Caco-2 (cell line): ENCODE results near the gene GJA5. TPM values are rescaled to one million over a fixed set of nuclear protein-coding genes. Genes with fewer than 3 reads are reported as not detected.

Experiments
- BruUV-seq: library from RNA; stranded (reverse); fragments of 400-500 nt; replicated peaks from 2 replicates; lab custom pipeline; 2021; lab: Mats Ljungman, UMichigan
- CTCF ChIA-PET: fragments of 300-600 bp; sonication (Branson Sonifier 250); formaldehyde crosslinking; loops from one replicate; lab custom pipeline; 2022; ENCODE audit warnings: antibody characterized with exemption; lab: Charles Lee
- POLR2A ChIA-PET: fragments of 300-600 bp; sonication (Branson Sonifier 250); formaldehyde crosslinking; loops from one replicate; lab custom pipeline; 2022; ENCODE audit warnings: antibody characterized with exemption; lab: Charles Lee
- DNase-seq, 2 experiments: peaks; one replicate each; pipeline versions ENCODE4 v3.0.0 to v3.0.0-alpha.2; 2020 to 2022
- H3K27me3 ChIP-seq: replicated peaks from 2 replicates; pipeline ENCODE4 v1.6.0; 2011; ENCODE audit warnings: low read length; ENCODE audit not compliant: control insufficient read depth, insufficient read depth
- H3K36me3 ChIP-seq: 2 replicates; pipeline ENCODE4 v1.5.1; 2011; ENCODE audit warnings: low read length; ENCODE audit not compliant: control insufficient read depth, insufficient read depth
- H3K4me1 ChIP-seq: fragments of 250-450 bp; sonication (Bioruptor Pico); 2 replicates; pipeline ENCODE4 v1.5.1; 2020; ENCODE audit warnings: mild to moderate bottlenecking
- H3K4me3 ChIP-seq: 2 replicates; pipeline ENCODE4 v1.5.1; 2011; ENCODE audit warnings: low read depth, mild to moderate bottlenecking, control low read depth, low read length
- H3K9me3 ChIP-seq: fragments of 250-450 bp; sonication (Bioruptor Pico); 2 replicates; pipeline ENCODE4 v1.5.1; 2020; ENCODE audit warnings: mild to moderate bottlenecking, moderate library complexity
- H3K27ac Mint-ChIP-seq: one replicate; pipeline ENCODE4 v1.8.0; 2022; ENCODE audit warnings: mixed read lengths; ENCODE audit not compliant: unreplicated experiment
- H3K27me3 Mint-ChIP-seq: one replicate; pipeline ENCODE4 v1.8.0; 2022; ENCODE audit warnings: mixed read lengths; ENCODE audit not compliant: insufficient read depth, unreplicated experiment
- H3K36me3 Mint-ChIP-seq: one replicate; pipeline ENCODE4 v1.8.0; 2022; ENCODE audit warnings: mild to moderate bottlenecking, mixed read lengths; ENCODE audit not compliant: insufficient read depth, unreplicated experiment
- H3K4me1 Mint-ChIP-seq: one replicate; pipeline ENCODE4 v1.8.0; 2022; ENCODE audit warnings: low read depth, mixed read lengths; ENCODE audit not compliant: unreplicated experiment
- H3K4me3 Mint-ChIP-seq: one replicate; pipeline ENCODE4 v1.8.0; 2022; ENCODE audit warnings: mild to moderate bottlenecking, moderate library complexity, mixed read lengths; ENCODE audit not compliant: unreplicated experiment
- H3K9me3 Mint-ChIP-seq: one replicate; pipeline ENCODE4 v1.8.0; 2022; ENCODE audit warnings: mixed read lengths; ENCODE audit not compliant: unreplicated experiment
- CTCF ChIP-seq, 2 experiments: fragments of 200-600 bp in 1 of 2; IDR thresholded peaks; 1 replicate in 1 of 2; 2 replicates in 1 of 2; pipeline versions ENCODE4 v1.5.1 to v1.8.0; 2011 to 2022; ENCODE audit warnings: antibody characterized with exemption in 1 of 2, control low read depth in 1 of 2, inconsistent platforms in 1 of 2, low read depth in 1 of 2, low read length in 1 of 2, mild to moderate bottlenecking in 1 of 2, moderate library complexity in 1 of 2; ENCODE audit not compliant: insufficient read depth in 1 of 2, severe bottlenecking in 1 of 2, unreplicated experiment in 1 of 2
- intact Hi-C: fragments of 100-400 bp; cut with micrococcal nuclease; formaldehyde crosslinking; loops from one replicate; pipeline ENCODE4 v1.10.0; 2022; ENCODE audit not compliant: unreplicated experiment
- total RNA-seq: library from RNA; stranded (reverse); gene quantifications from 2 replicates; pipeline ENCODE4 v1.2.3, GENCODE V29; 2022

GJA5 gene
- total RNA-seq, 1 experiment from 2014 or later, result 0.75 TPM

- no peak for DNase-seq
Measured at GRCh38 chr1:147798731-147799130, 38.3 kb upstream of the GJA5 start.

GRCh38 chr1:147794570-147794969 lies 34.2 kb upstream of the GJA5 start:
- no peaks in the 10 kb centered on the region for H3K4me1 ChIP-seq
- no peak overlapping the region for H3K4me3 ChIP-seq
- Mint-ChIP-seq H3K4me1 (no peaks in the 10 kb centered on the region), H3K27me3 (no peaks in the 10 kb centered on the region), H3K27ac (no peak overlapping the region), H3K4me3 (no peak overlapping the region), H3K9me3 (no peaks in the 10 kb centered on the region), H3K36me3 (no peaks in the 10 kb centered on the region)
- no peaks in the 10 kb centered on the region for H3K27me3 ChIP-seq
- no TSS peak for BruUV-seq
- ChIA-PET CTCF (interaction anchor here (1.1 kb wide), 1 partner anchor 96 kb away, joined by 3 read pairs; no protein-coding TSS in a partner anchor), POLR2A (no interaction called here)
- no peaks in the 10 kb centered on the region for H3K36me3 ChIP-seq
- no peak for TF ChIP-seq CTCF (IDR thresholded peaks at IDR 0.05; ENCODE audit: insufficient read depth in 1 of 2, low read depth in 1 of 2, low read length in 1 of 2, severe bottlenecking in 1 of 2, unreplicated experiment in 1 of 2)
- intact Hi-C loops, result no loop called here
- no peak for DNase-seq
- no peaks in the 10 kb centered on the region for H3K9me3 ChIP-seq

More at GRCh38 chr1:147798731-147799130, 38.3 kb upstream of the GJA5 start:
- no peak overlapping the region for H3K27ac Mint-ChIP-seq
- H3K9me3 Mint-ChIP-seq, result no peaks in the 10 kb centered on the region
- H3K36me3 Mint-ChIP-seq, result no peaks in the 10 kb centered on the region
- H3K4me3 ChIP-seq, result no peak overlapping the region
- H3K27me3 Mint-ChIP-seq, result no peaks in the 10 kb centered on the region
- H3K4me1 ChIP-seq, result no peaks in the 10 kb centered on the region
- H3K27me3 ChIP-seq, result no peaks in the 10 kb centered on the region
- no TSS peak for BruUV-seq
- no peaks in the 10 kb centered on the region for H3K9me3 ChIP-seq
- intact Hi-C loops, result no loop called here
- CTCF ChIA-PET, result no interaction called here
- POLR2A ChIA-PET, result no interaction called here
- no peak for TF ChIP-seq CTCF (IDR thresholded peaks at IDR 0.05; ENCODE audit: insufficient read depth in 1 of 2, low read depth in 1 of 2, low read length in 1 of 2, severe bottlenecking in 1 of 2, unreplicated experiment in 1 of 2)
- no peaks in the 10 kb centered on the region for H3K36me3 ChIP-seq
- H3K4me3 Mint-ChIP-seq, result no peak overlapping the region
- H3K4me1 Mint-ChIP-seq, result no peaks in the 10 kb centered on the region

- Mint-ChIP-seq H3K9me3 (no peaks in the 10 kb centered on the region), H3K4me1 (no peaks in the 10 kb centered on the region), H3K4me3 (no peak overlapping the region), H3K27me3 (no peaks in the 10 kb centered on the region), H3K27ac (no peak overlapping the region), H3K36me3 (no peaks in the 10 kb centered on the region)
- Histone ChIP-seq H3K4me3 (no peak overlapping the region), H3K27me3 (no peaks in the 10 kb centered on the region), H3K4me1 (no peaks in the 10 kb centered on the region), H3K36me3 (no peaks in the 10 kb centered on the region), H3K9me3 (no peaks in the 10 kb centered on the region)
- intact Hi-C loops, result no loop called here
- no TSS peak for BruUV-seq
- ChIA-PET POLR2A (no interaction called here), CTCF (no interaction called here)
- TF ChIP-seq CTCF (IDR thresholded peaks at IDR 0.05; ENCODE audit: insufficient read depth in 1 of 2, low read depth in 1 of 2, low read length in 1 of 2, severe bottlenecking in 1 of 2, unreplicated experiment in 1 of 2), result no peak
- DNase-seq, result no peak
Measured at GRCh38 chr1:147791876-147792275, 31.5 kb upstream of the GJA5 start.
